Mammary epithelial cell (primary cell): ENCODE measurements around the gene HERPUD1.

Source experiments
- EZH2 ChIP-seq: IDR thresholded peaks from 2 replicates; pipeline ENCODE4 v1.6.1; 2012; ENCODE audit warnings: low read length, inconsistent platforms, borderline replicate concordance
- TF ChIP-seq, protein P1 (sequence below), 2 donors: IDR thresholded peaks in 1 of 2; conservative IDR thresholded peaks in 1 of 2; 2 replicates each; pipeline ENCODE4 v1.5.1; 2011 to 2012; ENCODE audit warnings: inconsistent platforms in 2 of 2, low read length in 2 of 2, mild to moderate bottlenecking in 2 of 2, control low read depth in 1 of 2, low read depth in 1 of 2; ENCODE audit not compliant: insufficient read depth in 1 of 2; ENCODE audit errors: extremely low read depth in 1 of 2

DNA sequence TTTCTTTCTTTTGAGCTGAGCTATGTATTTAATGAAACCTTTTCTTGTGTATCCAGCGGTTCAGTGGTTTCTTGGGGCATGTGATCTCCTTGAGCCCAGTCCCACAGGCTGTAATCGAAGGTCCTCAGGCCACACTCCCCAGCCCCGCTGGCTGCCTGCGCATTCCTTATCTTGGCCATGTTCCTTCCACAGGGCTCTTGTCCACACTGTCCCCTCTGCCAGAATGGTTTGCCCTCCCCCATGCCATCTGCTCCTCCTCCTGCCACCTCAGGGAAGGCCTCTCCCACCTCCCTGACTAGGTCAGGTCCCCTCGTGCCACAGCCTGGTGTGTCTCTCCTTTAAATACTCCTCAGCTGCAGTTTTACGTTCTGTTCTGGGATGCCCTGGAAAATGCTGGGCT lies 45.3 kb downstream of the HERPUD1 start:
- TF ChIP-seq, protein P1, sequence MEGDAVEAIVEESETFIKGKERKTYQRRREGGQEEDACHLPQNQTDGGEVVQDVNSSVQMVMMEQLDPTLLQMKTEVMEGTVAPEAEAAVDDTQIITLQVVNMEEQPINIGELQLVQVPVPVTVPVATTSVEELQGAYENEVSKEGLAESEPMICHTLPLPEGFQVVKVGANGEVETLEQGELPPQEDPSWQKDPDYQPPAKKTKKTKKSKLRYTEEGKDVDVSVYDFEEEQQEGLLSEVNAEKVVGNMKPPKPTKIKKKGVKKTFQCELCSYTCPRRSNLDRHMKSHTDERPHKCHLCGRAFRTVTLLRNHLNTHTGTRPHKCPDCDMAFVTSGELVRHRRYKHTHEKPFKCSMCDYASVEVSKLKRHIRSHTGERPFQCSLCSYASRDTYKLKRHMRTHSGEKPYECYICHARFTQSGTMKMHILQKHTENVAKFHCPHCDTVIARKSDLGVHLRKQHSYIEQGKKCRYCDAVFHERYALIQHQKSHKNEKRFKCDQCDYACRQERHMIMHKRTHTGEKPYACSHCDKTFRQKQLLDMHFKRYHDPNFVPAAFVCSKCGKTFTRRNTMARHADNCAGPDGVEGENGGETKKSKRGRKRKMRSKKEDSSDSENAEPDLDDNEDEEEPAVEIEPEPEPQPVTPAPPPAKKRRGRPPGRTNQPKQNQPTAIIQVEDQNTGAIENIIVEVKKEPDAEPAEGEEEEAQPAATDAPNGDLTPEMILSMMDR (conservative IDR thresholded peaks at IDR 0.05 in 1 of 2, IDR thresholded peaks at IDR 0.05 in 1 of 2; ENCODE audit: extremely low read depth in 1 of 2, insufficient read depth in 1 of 2, low read depth in 1 of 2, low read length in 2 of 2): no peak
- no peak for TF ChIP-seq EZH2
